ENCODE measurements around the gene GALNS. TPM values are rescaled to one million over a fixed set of nuclear protein-coding genes. Genes with fewer than 3 reads are reported as not detected.

The GALNS gene
- total and polyA plus RNA-seq, 2 of the 13 experiments (the other 11 are each of a cell fraction or from before 2014, with no cell fraction given) = 9.2 to 9.8 TPM

DNA sequence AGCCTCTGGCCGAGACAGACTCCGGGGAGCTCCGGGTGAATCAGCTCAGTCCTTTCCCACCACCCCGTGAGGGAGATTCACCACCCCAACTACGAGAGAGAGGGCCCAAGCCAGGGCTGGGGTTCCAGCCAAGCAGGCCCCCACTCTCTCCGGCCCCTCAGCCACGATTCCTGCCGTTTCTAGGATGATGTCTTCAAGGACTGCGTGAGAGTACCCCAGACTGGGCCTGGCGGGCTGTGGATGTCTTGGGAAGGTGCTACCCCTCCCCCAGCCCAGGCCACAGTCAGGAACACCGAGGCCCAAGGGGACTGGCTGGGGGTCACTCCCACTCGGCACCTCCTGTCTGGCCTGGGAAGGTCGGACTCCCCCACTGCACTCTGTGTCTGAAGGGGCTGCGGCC lies 31.3 kb upstream of the GALNS start:
- Histone ChIP-seq H4K20me1 (ENCODE audit: insufficient read depth, low read length) (peaks cover 18% of the 10 kb centered on the region; the same call in 1 of the 2 replicates), H2AFZ (ENCODE audit: low read length) (no peak overlapping the region), H3K27me3 (ENCODE audit: control insufficient read depth in 1 of 2, insufficient read depth in 2 of 2, low read length in 2 of 2) (peaks cover 45 to 94% of the 10 kb centered on the region in 2 experiments), H3K4me1 (ENCODE audit: insufficient read depth, low read length) (no peaks in the 10 kb centered on the region), H3K9ac (ENCODE audit: insufficient read depth, low read depth, low read length) (no peak overlapping the region), H3K4me2 (ENCODE audit: low read depth, low read length) (no peak overlapping the region), H3K27ac (ENCODE audit: extremely low read length, insufficient read depth, low read length) (no peak overlapping the region), H3K4me3 (replicated peaks in 1 of 3; ENCODE audit: insufficient read depth in 1 of 3, low read depth in 2 of 3, low read length in 3 of 3) (no peak overlapping the region), H3K36me3 (replicated peaks in 1 of 2; ENCODE audit: control insufficient read depth in 1 of 2, insufficient read depth in 2 of 2, low read length in 2 of 2) (no peaks in the 10 kb centered on the region), H3K79me2 (ENCODE audit: insufficient read depth, low read length) (no peaks in the 10 kb centered on the region), H3K9me3 (ENCODE audit: low read length) (no peaks in the 10 kb centered on the region)
- TF ChIP-seq, protein P1, sequence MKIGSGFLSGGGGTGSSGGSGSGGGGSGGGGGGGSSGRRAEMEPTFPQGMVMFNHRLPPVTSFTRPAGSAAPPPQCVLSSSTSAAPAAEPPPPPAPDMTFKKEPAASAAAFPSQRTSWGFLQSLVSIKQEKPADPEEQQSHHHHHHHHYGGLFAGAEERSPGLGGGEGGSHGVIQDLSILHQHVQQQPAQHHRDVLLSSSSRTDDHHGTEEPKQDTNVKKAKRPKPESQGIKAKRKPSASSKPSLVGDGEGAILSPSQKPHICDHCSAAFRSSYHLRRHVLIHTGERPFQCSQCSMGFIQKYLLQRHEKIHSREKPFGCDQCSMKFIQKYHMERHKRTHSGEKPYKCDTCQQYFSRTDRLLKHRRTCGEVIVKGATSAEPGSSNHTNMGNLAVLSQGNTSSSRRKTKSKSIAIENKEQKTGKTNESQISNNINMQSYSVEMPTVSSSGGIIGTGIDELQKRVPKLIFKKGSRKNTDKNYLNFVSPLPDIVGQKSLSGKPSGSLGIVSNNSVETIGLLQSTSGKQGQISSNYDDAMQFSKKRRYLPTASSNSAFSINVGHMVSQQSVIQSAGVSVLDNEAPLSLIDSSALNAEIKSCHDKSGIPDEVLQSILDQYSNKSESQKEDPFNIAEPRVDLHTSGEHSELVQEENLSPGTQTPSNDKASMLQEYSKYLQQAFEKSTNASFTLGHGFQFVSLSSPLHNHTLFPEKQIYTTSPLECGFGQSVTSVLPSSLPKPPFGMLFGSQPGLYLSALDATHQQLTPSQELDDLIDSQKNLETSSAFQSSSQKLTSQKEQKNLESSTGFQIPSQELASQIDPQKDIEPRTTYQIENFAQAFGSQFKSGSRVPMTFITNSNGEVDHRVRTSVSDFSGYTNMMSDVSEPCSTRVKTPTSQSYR (CRISPR knock-in tag; IDR thresholded peaks at IDR 0.05; ENCODE audit: borderline replicate concordance) = 0 out of 2 replicates have a peak, but pooled peaks have one; percentile 11
- TF ChIP-seq ZNF20 (CRISPR knock-in tag; IDR thresholded peaks at IDR 0.05) = no peak
- TF ChIP-seq, protein P2, sequence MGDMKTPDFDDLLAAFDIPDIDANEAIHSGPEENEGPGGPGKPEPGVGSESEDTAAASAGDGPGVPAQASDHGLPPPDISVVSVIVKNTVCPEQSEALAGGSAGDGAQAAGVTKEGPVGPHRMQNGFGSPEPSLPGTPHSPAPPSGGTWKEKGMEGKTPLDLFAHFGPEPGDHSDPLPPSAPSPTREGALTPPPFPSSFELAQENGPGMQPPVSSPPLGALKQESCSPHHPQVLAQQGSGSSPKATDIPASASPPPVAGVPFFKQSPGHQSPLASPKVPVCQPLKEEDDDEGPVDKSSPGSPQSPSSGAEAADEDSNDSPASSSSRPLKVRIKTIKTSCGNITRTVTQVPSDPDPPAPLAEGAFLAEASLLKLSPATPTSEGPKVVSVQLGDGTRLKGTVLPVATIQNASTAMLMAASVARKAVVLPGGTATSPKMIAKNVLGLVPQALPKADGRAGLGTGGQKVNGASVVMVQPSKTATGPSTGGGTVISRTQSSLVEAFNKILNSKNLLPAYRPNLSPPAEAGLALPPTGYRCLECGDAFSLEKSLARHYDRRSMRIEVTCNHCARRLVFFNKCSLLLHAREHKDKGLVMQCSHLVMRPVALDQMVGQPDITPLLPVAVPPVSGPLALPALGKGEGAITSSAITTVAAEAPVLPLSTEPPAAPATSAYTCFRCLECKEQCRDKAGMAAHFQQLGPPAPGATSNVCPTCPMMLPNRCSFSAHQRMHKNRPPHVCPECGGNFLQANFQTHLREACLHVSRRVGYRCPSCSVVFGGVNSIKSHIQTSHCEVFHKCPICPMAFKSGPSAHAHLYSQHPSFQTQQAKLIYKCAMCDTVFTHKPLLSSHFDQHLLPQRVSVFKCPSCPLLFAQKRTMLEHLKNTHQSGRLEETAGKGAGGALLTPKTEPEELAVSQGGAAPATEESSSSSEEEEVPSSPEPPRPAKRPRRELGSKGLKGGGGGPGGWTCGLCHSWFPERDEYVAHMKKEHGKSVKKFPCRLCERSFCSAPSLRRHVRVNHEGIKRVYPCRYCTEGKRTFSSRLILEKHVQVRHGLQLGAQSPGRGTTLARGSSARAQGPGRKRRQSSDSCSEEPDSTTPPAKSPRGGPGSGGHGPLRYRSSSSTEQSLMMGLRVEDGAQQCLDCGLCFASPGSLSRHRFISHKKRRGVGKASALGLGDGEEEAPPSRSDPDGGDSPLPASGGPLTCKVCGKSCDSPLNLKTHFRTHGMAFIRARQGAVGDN (CRISPR knock-in tag; IDR thresholded peaks at IDR 0.05) = peak; percentile 3; the same call in 1 of the 2 replicates
- TF ChIP-seq ZBTB33 (CRISPR knock-in tag; IDR thresholded peaks at IDR 0.05) = no peak
- no peak for TF ChIP-seq RELA (CRISPR knock-in tag; IDR thresholded peaks at IDR 0.05)
- no peak for TF ChIP-seq GABPB1 (CRISPR knock-in tag; IDR thresholded peaks at IDR 0.05)
- ChIA-PET POLR2A (no interaction called here), CTCF (ENCODE audit: low intra/inter-chr PET ratio, low total read pairs) (no interaction called here)
- 39% methylated on average over 9 of the region's 14 CpGs for WGBS (ENCODE audit: low lambda C conversion rate)
- intact Hi-C loops (cut with micrococcal nuclease; ENCODE audit: unreplicated experiment) (no loop called here), in situ Hi-C loops (cut with HindIII; ENCODE audit: extremely low pct_ligation_motif_present, low pct_unique_long_range_greater_than_20kb) (no loop called here)
- BruUV-seq (replicated peaks) = no TSS peak
- ATAC-seq (no peak; the same call in 2 of the 3 replicates), DNase-seq (ENCODE audit: low spot score) (no peak), FAIRE-seq (no peak)
